Renal cortex interstitium (tissue), 11 donors: ENCODE measurements around the gene SPATA13. TPM values are rescaled to one million over a fixed set of nuclear protein-coding genes. Genes with fewer than 3 reads are reported as not detected.
A peak's percentile ranks its signal among the peaks of the same experiment; 100 is the strongest.
"Not testable (repeated sequence)": the region's sequence is repeated elsewhere in the genome, so short reads cannot be mapped to it uniquely, and the experiment has no call there.

ENCODE experiments used
- DNase-seq, 11 donors: peaks; one replicate each; pipeline ENCODE4 v3.0.0-alpha.2; 2013; ENCODE audit warnings: low read depth in 9 of 11, low spot score in 4 of 11; ENCODE audit errors: extremely low read depth in 1 of 11
- polyA plus RNA-seq, 3 donors: library from polyadenylated mRNA; unstranded; fragments of 120-200 nt; gene quantifications; one replicate each; pipeline ENCODE4 v1.2.1, GENCODE V29; 2013; ENCODE audit not compliant: insufficient read length in 3 of 3

SPATA13 gene
- polyA plus RNA-seq, 3 donors: 46.0 to 59.7 (median 54.6) TPM

DNA sequence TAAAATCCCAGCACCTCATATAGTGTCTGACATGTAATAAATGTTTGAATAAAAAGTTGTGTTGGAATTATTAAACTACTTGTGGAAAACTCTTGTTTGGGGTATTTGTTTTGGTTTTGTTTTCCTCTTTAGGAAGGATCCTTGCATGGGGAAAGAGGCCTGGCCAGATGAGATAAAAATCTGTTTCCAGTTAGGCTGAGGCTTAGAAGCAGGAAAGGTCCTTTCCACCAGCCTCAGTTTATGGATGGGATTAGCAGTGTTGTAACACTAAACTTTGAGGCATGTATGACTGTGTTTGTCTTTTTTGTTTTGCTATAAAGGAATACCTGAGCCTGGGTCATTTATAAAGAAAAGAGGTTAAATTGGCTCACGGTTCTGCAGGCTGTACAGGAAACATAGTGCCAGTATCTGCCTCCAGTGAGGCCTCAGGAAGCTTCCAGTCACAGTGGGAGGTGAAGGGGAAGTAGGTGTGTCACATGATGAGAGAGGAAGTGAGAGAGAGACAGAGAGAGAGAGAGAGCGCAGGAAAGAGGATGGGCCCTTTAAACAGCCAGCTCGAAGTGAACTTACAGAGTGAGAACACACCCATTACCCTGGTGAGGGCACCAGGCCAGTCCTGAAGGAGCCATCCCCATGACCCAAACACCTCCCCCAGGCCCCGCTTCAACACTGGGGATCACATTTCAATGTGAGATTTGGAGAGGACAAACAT is 21.6 kb downstream of the SPATA13 start:
- DNase-seq: no peak

DNA sequence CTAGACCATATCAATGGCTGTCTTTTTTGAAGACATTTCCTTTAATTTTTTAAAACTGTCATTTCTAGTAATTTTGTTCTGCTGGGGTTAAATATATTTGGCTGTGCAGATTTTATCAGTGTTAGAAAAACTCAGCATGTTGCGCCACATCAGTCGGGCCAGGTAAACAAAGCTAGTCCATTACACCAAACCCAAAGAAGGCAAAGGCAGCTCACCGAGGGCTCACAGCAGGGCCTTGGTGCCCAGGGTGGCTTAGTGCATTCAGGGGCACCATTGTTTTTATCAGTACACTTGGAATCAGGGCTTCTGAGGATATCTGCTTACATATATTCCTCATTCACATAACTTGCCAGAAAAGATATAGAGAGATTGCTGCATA is 22.2 kb downstream of the SPATA13 start:
- DNase-seq: no peak

DNA sequence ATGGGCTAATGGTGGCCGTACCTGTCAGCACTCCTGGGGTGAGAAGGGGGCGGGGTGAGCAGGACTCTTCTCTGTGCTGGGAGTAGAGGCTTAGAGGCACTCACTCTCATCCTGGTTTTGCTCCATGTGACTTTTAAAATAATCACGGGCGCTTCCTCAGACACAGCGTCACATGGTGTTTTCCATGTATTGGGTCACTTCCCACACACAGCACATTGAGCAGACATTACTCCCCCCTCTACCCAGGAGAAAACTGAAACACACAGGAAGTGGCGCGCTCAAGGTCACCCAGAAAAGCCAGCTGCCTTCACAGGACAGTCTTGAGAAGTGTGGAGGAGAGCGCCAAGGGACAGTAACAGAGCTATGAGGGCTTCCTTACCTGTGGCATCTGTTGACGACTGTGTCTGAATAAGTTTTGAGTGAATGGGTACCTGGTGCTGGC is 23.2 kb downstream of the SPATA13 start:
- DNase-seq: no peak

DNA sequence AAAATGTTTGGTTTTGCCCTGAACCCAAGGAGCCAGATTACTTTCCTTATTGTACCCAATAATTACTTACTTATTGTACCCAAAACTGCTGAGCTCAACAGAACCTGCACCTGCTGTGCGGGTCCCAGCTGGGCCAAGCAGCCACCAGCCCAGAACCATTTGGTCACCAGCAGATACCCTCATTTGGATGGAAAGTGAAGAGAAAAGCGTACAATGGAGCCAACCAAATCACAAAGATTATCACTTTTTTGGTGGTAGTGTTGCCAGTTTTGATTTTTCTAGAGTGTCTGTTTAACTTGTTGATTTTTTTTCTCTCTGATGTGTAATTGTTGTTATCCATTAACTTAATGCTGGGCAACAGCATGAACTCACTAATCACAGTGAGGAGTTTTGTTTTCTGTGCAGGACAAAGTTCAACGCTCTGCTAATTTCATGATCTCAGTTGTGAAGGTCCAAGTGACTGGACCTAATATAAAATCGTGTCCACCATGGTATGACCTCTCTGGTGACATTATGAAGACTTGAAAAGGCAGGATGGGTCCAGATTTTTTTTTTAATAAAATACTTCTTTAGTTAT is 23.8 kb downstream of the SPATA13 start:
- peak in 1 of 11 donors; percentile 54 for DNase-seq

DNA sequence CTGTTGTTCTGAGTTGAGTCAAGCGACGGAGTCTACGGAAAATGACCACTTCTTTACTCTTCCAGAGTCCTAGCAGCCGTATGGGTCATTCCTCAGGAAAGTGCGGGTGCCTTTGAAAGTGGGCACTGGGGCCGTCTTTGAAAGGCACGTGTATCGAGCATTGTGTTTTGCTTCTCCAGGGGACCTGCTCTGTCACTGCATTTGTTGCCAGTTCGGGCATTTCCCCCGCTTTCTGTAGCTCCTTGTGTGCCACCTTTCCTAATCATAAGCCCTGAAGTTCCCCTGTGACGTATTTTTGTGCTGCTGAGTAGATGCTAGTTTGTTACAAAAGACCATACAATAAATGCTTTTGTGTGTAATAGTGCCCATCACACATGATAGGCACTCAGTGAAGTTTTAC is 24.4 kb downstream of the SPATA13 start:
- DNase-seq: no peak

DNA sequence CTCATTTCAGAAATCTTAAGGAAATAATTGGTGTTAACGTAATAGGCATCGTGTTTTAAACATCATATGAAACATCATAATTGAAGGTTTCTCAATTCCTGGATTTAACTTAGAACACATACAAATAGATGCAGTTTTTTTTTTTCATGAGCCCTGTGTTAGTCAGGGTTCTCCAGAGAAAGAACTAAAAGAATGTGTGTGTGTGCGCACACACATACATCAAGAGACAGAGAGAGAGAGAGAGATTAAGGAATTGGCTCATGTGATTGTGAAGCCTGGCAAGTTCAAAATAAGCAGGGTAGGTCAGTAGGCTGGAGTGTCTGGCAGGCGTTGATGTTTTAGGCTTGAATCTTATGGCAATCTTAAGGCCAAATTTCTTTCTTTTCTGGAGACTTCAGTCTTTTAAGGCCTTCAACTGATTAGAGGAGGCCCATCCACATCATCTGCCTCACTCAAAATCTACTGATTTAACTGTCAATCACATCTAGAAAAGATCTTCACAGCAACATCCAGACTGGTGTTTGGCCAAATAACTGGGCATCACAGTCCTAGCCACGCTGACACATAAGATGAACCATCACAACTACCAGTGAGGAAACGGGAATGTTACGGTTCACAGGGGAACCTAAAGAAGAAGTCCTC is 25.2 kb downstream of the SPATA13 start:
- DNase-seq: no peak

DNA sequence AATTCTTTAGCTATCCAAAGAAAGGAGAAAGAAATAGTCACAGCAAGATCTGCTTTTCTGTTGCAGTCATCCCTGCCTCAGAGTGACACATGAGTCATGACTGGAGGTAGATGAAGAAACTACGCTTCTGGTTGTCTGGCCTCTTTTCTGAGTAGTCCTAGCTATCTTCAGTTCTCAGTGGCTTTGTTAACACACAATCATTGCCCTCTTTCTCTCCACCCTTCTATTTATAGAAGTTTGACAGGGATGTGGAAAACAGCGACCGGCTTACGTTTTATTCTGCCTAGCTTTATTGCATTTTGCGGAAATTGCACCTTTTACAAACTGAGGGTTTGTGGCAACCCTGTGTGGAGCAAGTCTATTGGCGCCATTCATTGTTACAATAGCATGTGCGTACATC is 26.7 kb downstream of the SPATA13 start:
- no peak for DNase-seq

DNA sequence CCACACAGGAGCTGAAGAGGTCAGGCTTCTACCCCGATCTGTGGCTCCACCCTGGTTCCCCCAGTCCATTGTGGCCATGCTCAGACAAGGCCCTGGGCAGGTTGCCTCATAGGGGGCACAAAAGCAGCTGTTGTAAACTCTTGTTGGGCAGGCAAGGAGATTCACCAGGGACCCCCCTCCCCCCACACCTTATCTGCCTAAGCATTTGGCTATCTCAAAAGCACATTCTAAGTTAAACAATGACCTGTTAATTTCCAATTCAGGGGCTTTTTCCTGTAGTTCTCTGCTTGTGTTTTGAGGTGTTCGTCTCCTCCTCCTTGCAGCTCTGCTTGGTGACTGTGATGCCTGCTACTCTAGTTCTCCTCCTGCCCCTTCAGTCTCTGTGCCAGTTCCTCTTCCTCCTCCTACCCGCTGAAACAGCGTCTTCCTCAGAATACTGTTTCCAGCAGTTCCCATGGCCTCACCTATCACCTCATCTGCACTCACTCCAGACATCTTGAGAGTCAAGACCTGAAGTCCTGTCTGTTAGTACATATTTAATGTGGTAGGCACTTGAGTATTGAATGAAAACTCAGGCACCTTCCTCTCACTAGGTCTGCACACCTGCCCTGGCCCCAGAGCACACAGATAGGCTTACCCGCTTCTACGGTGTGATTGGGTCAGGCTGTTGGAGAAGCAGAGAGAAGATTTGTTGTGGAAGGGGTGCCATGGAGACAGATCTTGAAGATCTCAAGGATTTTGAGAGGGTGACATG is 31.7 kb downstream of the SPATA13 start:
- no peak for DNase-seq

DNA sequence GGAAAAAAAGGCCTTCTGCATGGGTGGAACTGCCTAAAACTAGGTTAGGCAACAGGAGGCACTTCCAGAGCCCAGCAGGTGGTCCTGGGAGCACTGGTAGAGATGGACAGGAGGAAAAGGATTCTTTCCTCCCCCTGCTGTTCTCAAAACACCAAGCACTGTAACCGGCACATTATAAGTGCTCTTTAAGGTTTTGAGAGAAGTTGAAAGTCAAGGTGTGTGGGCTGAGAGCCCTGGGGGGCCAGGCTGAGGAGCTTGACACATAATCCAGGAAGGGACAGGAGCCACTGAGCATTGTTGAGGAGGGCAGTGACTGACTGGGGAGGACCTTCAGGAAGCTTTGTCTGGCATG is 32.3 kb downstream of the SPATA13 start:
- no peak for DNase-seq

DNA sequence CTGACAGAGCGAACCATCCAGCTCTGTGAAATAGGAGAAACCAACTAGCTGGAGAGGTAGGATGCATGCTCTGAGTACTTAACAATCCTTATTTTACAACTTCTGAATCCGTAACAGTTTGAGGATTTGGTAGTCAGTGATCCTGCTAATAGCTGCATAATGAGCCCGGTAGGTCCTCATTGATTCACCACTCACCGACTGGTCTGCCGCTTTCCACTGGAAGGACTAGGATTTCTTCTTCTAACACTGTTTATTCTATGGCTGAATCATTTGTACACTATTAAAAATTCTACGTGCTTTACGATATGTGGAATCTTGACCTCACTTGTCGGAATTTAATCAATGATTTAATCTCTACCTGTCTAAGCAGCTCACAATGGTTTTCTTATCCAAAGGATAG is 33.9 kb downstream of the SPATA13 start:
- no peak for DNase-seq

DNA sequence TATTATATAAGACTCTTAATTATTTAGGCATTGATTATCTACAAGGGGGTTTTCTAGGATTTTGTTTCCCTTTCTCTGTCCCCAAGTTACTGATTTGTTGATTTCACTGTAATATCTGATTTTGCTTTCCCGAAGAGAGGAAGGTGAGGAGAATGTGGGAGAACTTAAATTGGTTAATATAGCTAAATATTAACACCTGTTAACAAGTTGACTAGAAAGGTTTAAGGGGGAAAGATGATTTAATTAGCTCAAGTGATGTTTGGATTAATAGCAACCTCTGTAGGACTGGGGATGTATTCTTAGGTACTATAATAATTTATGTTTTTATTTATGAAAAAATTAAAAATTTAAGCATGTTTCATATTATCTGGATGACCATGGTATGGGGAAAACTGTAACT is 35.1 kb downstream of the SPATA13 start:
- DNase-seq: no peak

DNA sequence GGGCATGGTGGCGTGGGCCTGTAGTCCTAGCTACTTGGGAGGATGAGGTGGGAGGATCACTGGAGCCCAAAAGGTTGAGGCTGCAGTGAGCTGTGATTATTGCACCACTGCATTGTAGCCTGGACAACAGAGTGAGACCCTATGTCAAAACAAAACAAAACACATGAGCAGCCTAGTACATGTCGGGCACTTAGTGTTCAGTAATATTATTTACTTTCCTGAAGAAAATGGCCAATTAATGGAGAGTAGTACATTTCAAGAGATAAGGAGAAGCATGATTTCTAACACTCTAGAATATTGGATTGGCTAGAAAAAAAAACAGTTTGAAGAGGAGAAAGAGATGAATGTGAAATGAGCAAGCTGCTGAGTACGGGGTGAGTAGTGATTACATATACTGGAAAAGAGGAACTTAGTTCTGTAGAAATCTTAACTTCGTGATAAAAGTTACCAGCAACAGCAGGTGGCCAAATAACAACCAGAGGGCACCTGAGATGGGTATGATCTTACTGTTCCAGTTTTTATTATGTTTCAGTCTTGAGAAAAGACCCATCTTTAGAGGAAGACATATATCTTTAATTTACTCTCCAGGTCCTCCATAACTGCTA is 36.2 kb downstream of the SPATA13 start:
- DNase-seq: no peak

DNA sequence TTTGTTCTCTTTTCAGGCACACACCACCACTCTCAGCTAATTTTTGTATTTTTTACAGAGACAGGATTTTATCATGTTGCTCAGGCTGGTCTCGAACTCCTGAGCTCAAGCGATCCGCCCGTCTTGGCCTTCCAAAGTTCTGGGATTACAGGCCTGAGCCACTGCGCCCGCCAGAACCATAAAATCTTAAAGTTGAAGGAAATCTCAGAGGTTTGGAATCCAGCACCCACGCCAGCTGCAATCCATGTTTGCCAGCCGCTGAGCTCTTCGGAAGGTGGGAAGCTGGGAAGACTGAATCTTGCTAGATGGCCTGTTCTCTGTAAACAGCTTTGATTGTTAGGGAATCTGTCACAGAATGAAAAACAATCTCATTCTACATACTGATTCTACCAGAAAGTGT is 38.5 kb downstream of the SPATA13 start:
- no peak for DNase-seq

DNA sequence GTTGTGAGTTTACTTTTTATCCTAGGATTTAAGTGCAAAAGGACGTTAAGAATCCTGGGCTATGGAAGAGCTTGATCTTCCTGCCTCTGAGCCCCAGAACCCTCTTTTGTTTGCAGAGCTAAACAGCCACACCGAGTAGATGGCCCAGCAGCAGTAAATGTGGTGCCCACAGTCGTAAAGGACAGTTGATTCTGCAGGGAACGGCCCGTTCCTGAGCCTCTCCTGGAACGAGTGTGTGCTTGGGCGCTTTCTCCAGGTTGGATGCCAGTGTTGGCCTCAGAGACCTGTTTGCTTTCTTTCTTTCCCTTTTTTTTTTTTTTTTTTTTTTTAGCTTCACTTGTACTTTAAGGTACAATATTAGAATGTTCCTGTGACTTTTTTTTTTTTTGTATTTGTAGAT is 41.7 kb downstream of the SPATA13 start:
- DNase-seq: no peak

DNA sequence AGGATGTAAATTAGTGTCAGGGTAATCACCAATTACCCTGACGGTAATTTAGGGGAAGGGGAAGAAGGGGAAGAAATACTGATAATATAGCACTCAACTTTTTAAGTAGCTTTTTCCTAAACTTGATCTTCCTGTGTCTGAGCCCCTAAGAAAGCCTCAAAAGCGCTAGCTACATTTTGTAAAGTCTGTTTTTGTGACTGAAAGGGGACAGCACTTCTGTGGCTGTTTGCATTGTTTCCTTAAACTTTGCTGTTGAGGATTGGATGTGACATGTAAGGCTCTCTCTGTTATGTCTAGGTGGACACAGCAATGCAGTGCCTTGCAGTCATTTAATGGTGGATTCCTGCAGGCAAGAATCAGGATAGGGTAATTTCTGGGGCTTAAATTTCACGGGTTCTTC is 42.8 kb downstream of the SPATA13 start:
- DNase-seq: no peak

DNA sequence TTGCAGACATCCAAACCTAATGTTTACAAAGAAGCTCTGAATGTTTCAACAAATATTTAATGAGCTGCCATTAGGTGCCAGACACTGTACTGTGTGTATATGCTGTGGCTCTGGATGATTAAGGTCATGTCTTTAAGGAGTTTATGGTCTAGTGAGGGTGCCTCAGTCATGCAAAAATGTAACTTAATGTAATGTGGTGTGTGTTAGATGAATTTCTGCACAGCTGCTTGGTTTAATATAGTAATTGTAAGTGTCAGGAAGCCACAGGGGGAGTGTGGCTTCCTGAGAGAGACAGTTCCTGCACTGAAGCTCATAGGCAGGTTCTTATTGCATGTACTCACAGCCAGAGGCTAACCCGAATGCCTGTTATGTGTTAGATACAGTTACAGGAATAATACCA is 43.3 kb downstream of the SPATA13 start:
- no peak for DNase-seq

DNA sequence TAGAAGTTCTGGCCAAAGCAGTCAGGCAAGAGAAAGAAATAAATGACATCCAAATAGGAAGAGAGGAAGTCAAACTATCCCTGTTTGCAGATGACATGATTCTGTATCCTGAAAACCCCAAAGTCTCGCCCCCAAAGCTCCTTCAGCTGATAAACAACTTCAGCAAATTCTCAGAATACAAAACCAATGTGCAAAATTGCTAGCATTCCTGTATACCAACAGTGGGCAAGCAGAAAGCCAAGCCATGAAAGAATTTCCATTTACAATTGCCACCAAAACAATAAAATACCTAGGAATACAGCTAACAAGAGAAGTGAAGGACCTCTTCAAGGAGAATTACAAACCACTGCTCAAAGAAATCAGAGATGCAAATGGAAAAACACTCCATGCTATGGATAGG is 44.6 kb downstream of the SPATA13 start:
- DNase-seq: not testable (repeated sequence)

DNA sequence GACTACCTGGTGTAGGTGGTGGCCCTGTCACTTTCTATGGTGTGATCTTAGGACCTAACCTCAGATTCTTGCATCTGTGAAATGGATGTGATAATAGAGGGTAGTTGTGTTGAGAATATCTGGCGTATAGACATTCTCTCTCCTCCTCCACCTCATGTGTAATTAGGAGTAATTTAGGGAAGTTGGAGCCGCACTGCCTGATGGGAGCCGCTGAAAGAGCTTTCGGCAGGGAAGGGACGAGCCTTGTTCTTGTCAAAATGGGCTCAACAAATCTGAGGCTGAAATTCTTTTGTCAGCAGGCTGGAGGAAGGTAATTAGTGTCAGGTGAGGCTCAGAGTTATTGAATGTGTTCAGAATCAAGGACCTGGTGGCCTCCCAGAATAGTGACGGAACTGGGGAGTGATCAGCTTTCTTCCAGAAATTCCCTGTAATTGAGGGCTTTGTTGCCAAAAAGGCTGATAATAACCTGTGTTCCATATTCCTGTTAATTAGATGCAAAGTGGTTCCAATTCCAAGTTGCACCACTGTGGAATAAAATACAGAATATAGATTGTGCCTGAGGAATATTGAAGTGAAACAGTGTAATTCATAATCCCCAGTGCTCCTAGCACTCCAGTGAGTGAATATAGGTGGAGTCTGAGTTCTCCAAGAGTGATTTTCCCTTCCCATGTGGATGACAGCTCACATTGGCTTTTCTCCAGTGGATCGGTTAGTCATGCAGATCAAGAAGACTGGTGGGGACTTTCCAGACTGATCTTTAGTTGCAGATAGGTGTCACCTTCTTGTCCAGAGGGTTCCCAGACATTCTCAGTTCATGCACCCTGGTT is 47.5 kb downstream of the SPATA13 start:
- no peak for DNase-seq

DNA sequence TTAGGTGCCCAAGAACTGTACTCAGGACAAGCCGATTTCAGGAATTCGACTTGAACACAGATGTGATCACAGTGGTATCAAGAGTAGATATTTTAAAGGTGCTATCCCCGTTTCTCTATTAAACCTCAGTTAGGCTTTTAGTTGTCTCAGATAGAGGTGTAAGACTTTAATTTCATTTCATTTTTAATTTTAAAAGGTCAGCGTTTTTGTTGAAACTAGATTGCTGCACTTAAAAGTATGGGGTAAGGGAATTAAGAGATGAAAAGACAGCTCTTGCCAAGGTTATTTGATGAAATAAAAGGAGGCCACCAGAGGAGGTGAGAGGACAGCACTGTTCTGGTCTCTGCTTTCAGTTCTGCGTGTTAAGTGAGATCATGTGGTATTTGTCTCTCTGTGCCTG is 48.6 kb downstream of the SPATA13 start:
- no peak for DNase-seq
